HL-60/S4 treated with phorbol 12-myristate 13-acetate at 8.2 ng/mL for 4 days and 3 days (cell line): Measurements from ENCODE around the gene NXF1.
"Not testable (repeated sequence)": the region's sequence is repeated elsewhere in the genome, so short reads cannot be mapped to it uniquely, and the experiment has no call there.

Source experiments
- in situ Hi-C: fragments of 300-500 bp; cut with MboI; formaldehyde crosslinking; loops from 2 replicates; pipeline ENCODE4 v1.15.0; 2022; ENCODE audit warnings: low sequenced_read_pairs

NXF1 gene

GRCh38 chr11:62788991-62789390 lies 16.2 kb downstream of the NXF1 start:
- in situ Hi-C loops = no loop called here

GRCh38 chr11:62787005-62787759 lies 18.1 kb downstream of the NXF1 start, which contains the start of gene TMEM179B:
Gene TMEM179B, plus strand, starts transcription at chr11:62787402. Its CDS starts 30 bp downstream, at chr11:62787432.
- in situ Hi-C loops = no loop called here

GRCh38 chr11:62786318-62787004 lies 18.8 kb downstream of the NXF1 start:
- in situ Hi-C loops = no loop called here

GRCh38 chr11:62782753-62783152 lies 22.5 kb downstream of the NXF1 start:
- in situ Hi-C loops = no loop called here

GRCh38 chr11:62778441-62778840 lies 26.8 kb downstream of the NXF1 start:
- in situ Hi-C loops = no loop called here

GRCh38 chr11:62777389-62777788 lies 27.9 kb downstream of the NXF1 start:
- in situ Hi-C loops = no loop called here

GRCh38 chr11:62775646-62776045 lies 29.6 kb downstream of the NXF1 start:
- in situ Hi-C loops = no loop called here

- in situ Hi-C loops = no loop called here
Observed at GRCh38 chr11:62774407-62774806, 30.8 kb downstream of the NXF1 start.

- in situ Hi-C loops = no loop called here
Observed at GRCh38 chr11:62771144-62772021, 33.9 kb downstream of the NXF1 start, which contains the start of gene TAF6L. Gene TAF6L, plus strand, starts transcription at chr11:62771396. Its CDS starts 4,388 bp downstream, at chr11:62775784.

- in situ Hi-C loops = no loop called here
Observed at GRCh38 chr11:62770778-62771143, 34.5 kb downstream of the NXF1 start.

- in situ Hi-C loops = not testable (repeated sequence)
Observed at GRCh38 chr11:62760867-62761227, 44.4 kb downstream of the NXF1 start.

- in situ Hi-C loops = no loop called here
Observed at GRCh38 chr11:62757846-62758788, 47.1 kb downstream of the NXF1 start.

- in situ Hi-C loops = no loop called here
Observed at GRCh38 chr11:62755086-62755615, 50.1 kb downstream of the NXF1 start.

- in situ Hi-C loops = no loop called here
Observed at GRCh38 chr11:62753736-62754603, 51.3 kb downstream of the NXF1 start, which contains the start of gene ZBTB3. Gene ZBTB3, minus strand, starts transcription at chr11:62754160. Its CDS starts 496 bp downstream, at chr11:62753664.

- in situ Hi-C loops = no loop called here
Observed at GRCh38 chr11:62752994-62753735, 52.1 kb downstream of the NXF1 start.

GRCh38 chr11:62752177-62752785 lies 53.0 kb downstream of the NXF1 start:
- in situ Hi-C loops = no loop called here

GRCh38 chr11:62749931-62750330 lies 55.3 kb downstream of the NXF1 start:
- in situ Hi-C loops = not testable (repeated sequence)
